Natural killer cell treated with Interleukin-12 subunit alpha and Interleukin-12 subunit beta and Interleukin-15 and Interleukin-18, amount 100 ng/mL, for 72 hours (primary cell): ENCODE data around the gene ZNF423. TPM values are rescaled to one million over a fixed set of nuclear protein-coding genes. Genes with fewer than 3 reads are reported as not detected.

Experiments used
- ATAC-seq, 2 donors: fragments of 150-1000 bp; cut with Tn5 transposase in 1 of 2; sonication (Bioruptor Pico), chemical (Tn5 transposase) in 1 of 2; 2 replicates each; pipeline ENCODE4 v1.10.0; 2021
- DNase-seq: peaks from one replicate; pipeline ENCODE4 v3.0.0; 2022; ENCODE audit warnings: low spot score
- H3K27ac Mint-ChIP-seq, 2 donors: 1 replicate in 1 of 2; 2 replicates in 1 of 2; pipeline ENCODE4 v1.8.0; 2022; ENCODE audit warnings: mixed read lengths in 2 of 2, mild to moderate bottlenecking in 1 of 2, moderate library complexity in 1 of 2
- H3K27me3 Mint-ChIP-seq, 2 donors: 1 replicate in 1 of 2; 2 replicates in 1 of 2; pipeline ENCODE4 v1.8.0; 2022; ENCODE audit warnings: mixed read lengths in 2 of 2
- H3K36me3 Mint-ChIP-seq: one replicate; pipeline ENCODE4 v1.8.0; 2022; ENCODE audit warnings: mixed read lengths
- H3K4me1 Mint-ChIP-seq, 2 donors: 1 replicate in 1 of 2; 2 replicates in 1 of 2; pipeline ENCODE4 v1.8.0; 2022; ENCODE audit warnings: low read depth in 2 of 2, mixed read lengths in 2 of 2, mild to moderate bottlenecking in 1 of 2
- H3K4me3 Mint-ChIP-seq: one replicate; pipeline ENCODE4 v1.8.0; 2022; ENCODE audit warnings: mixed read lengths
- H3K9me3 Mint-ChIP-seq: 2 replicates; pipeline ENCODE4 v1.8.0; 2022; ENCODE audit warnings: mixed read lengths
- total RNA-seq, 2 donors: library from RNA; stranded (reverse); gene quantifications; one replicate each; pipeline ENCODE4 v1.2.3, GENCODE V29; 2022

The ZNF423 gene
- total RNA-seq, 2 donors from 2014 or later: not detected

DNA sequence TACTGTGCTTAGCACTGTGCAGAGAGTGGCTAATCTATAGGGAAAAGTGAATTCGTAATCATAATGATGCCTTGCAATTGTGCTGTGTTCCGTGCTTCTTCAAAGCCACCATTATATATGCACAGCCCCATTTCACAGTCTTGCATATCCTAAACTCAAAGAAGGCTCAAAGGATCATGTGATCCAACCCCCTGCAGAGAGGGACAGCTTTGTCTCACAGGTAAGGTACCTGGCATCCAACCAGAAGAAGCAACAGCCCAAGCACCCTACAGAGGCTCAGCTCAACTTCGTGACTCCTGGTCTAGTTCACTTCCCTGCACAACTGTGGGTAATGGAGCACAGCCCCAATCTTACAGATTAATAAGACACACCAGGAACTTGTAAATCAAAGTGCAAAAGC lies 124.0 kb downstream of the ZNF423 start:
- ATAC-seq (no peak), DNase-seq (no peak)
- H3K4me3 Mint-ChIP-seq: no peak overlapping the region
- no peak overlapping the region for H3K27ac Mint-ChIP-seq
- no peaks in the 10 kb centered on the region for H3K4me1 Mint-ChIP-seq
- peaks cover 0 to 9% of the 10 kb centered on the region in 2 donors for H3K27me3 Mint-ChIP-seq
- H3K36me3 Mint-ChIP-seq: no peaks in the 10 kb centered on the region
- no peaks in the 10 kb centered on the region for H3K9me3 Mint-ChIP-seq

DNA sequence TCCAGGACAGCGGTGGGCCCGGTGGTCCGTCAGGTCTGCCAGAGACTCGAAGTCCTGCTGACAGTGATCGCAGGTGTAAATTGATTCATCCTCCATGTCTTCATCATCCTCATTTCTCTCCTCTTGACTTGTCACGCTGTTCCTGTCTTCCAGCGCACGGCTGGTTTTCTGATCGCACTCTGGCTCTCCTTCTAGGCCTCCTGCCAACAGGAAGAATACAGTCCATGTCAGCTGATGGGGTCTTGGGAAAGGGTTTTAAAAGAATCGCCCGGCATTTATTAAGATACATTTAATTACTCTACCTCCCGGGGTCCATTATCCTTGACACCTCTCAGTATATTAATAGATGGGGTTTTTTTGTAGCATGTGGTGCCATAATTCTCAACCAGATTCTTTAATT lies 125.1 kb downstream of the ZNF423 start:
- no peak for DNase-seq
- Mint-ChIP-seq H3K4me1 (no peaks in the 10 kb centered on the region), H3K36me3 (no peaks in the 10 kb centered on the region), H3K27ac (no peak overlapping the region), H3K27me3 (peaks cover 0 to 9% of the 10 kb centered on the region in 2 donors), H3K4me3 (no peak overlapping the region), H3K9me3 (no peaks in the 10 kb centered on the region)
- ATAC-seq: no peak

GRCh38 chr16:49727611-49728010 lies 128.3 kb downstream of the ZNF423 start:
- DNase-seq (no peak), ATAC-seq (peak; percentile 11 to 21)
- Mint-ChIP-seq H3K4me1 (no peaks in the 10 kb centered on the region), H3K36me3 (no peaks in the 10 kb centered on the region), H3K27me3 (peaks cover 2 to 6% of the 10 kb centered on the region in 2 donors), H3K27ac (no peak overlapping the region), H3K4me3 (no peak overlapping the region), H3K9me3 (no peaks in the 10 kb centered on the region)

- Mint-ChIP-seq H3K4me3 (no peak overlapping the region), H3K27me3 (peaks cover 0 to 2% of the 10 kb centered on the region in 2 donors), H3K27ac (no peak overlapping the region), H3K4me1 (no peaks in the 10 kb centered on the region), H3K9me3 (no peaks in the 10 kb centered on the region), H3K36me3 (no peaks in the 10 kb centered on the region)
- ATAC-seq: no peak
- DNase-seq: no peak
Measured at GRCh38 chr16:49726155-49726554, 129.8 kb downstream of the ZNF423 start.

DNA sequence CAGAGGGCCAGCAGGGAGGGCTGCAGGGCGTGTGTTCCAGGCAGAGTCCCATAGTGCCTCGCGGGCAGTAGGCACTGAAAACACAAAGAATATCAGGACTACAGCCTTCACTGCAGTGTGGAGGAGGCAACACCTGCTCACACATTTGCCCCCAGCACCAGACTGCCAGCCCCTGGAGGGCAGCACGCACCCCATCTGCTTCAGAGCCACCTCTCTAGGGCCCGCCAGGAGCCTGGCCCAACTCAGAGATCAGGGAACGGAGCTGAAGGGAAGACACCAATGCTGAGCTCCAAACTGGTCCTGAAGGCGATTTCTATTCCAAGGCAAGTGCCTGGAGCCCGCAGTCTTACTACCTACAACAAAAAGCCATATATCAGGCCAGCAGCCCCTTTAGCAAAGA lies 130.3 kb downstream of the ZNF423 start:
- no peaks in the 10 kb centered on the region for H3K4me1 Mint-ChIP-seq
- ATAC-seq: no peak
- H3K27ac Mint-ChIP-seq: no peak overlapping the region
- peaks cover 0 to 2% of the 10 kb centered on the region in 2 donors for H3K27me3 Mint-ChIP-seq
- H3K36me3 Mint-ChIP-seq: no peaks in the 10 kb centered on the region
- no peak for DNase-seq
- H3K9me3 Mint-ChIP-seq: no peaks in the 10 kb centered on the region
- no peak overlapping the region for H3K4me3 Mint-ChIP-seq

DNA sequence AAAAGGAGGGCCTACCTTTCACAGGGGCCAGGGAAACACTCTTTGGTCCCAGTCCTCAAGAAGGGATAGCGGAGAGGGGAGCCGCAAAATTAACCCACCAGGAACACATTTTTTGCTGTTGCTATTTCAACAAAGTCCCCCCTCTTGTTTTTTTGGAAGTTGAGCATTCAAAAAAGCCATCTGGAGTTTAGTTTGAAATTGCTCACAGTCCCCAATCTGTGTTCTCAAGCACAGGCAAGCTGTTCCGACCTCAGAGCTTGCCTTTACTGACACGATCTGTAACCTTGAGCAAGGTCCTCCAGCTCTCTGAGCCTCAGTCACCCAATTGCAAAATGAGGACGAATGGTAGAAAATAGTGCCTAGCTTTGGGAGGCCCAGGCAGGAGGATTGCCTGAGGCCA lies 131.1 kb downstream of the ZNF423 start:
- Mint-ChIP-seq H3K27me3 (peaks cover 0 to 2% of the 10 kb centered on the region in 2 donors), H3K27ac (no peak overlapping the region), H3K4me1 (no peaks in the 10 kb centered on the region), H3K9me3 (no peaks in the 10 kb centered on the region), H3K4me3 (no peak overlapping the region), H3K36me3 (no peaks in the 10 kb centered on the region)
- ATAC-seq (no peak), DNase-seq (no peak)

DNA sequence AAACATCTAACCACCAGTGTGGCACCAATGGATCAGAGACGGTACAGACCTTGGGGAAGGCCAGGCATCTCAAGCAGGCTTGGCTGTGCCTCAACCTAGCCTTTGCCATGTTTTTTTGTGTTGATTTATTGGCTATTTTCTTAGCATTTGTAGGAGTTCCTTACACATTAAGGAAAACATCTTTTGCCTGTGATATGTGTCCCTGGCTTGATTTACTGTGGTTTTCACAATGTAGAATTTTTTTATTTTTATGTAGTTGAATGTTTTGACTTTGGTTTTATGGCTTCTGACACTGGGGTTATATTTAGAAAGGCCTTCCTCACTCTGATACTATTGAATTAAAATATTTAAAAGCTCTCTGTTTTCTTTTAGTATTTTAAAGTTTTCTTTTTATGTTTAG lies 132.6 kb downstream of the ZNF423 start:
- no peak overlapping the region for H3K27ac Mint-ChIP-seq
- H3K36me3 Mint-ChIP-seq: no peaks in the 10 kb centered on the region
- H3K4me1 Mint-ChIP-seq: no peaks in the 10 kb centered on the region
- no peaks in the 10 kb centered on the region for H3K9me3 Mint-ChIP-seq
- no peak overlapping the region for H3K4me3 Mint-ChIP-seq
- no peak for ATAC-seq
- DNase-seq: no peak
- H3K27me3 Mint-ChIP-seq: peaks cover 0 to 2% of the 10 kb centered on the region in 2 donors

GRCh38 chr16:49720225-49720624 lies 135.7 kb downstream of the ZNF423 start:
- no peak overlapping the region for H3K4me3 Mint-ChIP-seq
- H3K36me3 Mint-ChIP-seq: no peaks in the 10 kb centered on the region
- H3K4me1 Mint-ChIP-seq: no peaks in the 10 kb centered on the region

GRCh38 chr16:49717689-49718088 lies 138.2 kb downstream of the ZNF423 start:
- no peak for ATAC-seq
- DNase-seq: no peak
- Mint-ChIP-seq H3K4me3 (no peak overlapping the region), H3K9me3 (no peaks in the 10 kb centered on the region), H3K36me3 (no peaks in the 10 kb centered on the region), H3K27ac (no peak overlapping the region), H3K27me3 (no peaks in the 10 kb centered on the region), H3K4me1 (no peaks in the 10 kb centered on the region)

More at GRCh38 chr16:49720225-49720624, 135.7 kb downstream of the ZNF423 start:
- Mint-ChIP-seq H3K27me3 (peaks cover 0 to under 1% of the 10 kb centered on the region in 2 donors), H3K27ac (no peak overlapping the region), H3K9me3 (no peaks in the 10 kb centered on the region)
- DNase-seq: no peak
- peak in 1 of 2 donors; percentile 5 for ATAC-seq

GRCh38 chr16:49716339-49716934 lies 139.5 kb downstream of the ZNF423 start:
- Mint-ChIP-seq H3K27me3 (no peaks in the 10 kb centered on the region), H3K4me3 (no peak overlapping the region), H3K4me1 (no peaks in the 10 kb centered on the region), H3K27ac (no peak overlapping the region), H3K9me3 (no peaks in the 10 kb centered on the region), H3K36me3 (no peaks in the 10 kb centered on the region)
- no peak for ATAC-seq
- no peak for DNase-seq

DNA sequence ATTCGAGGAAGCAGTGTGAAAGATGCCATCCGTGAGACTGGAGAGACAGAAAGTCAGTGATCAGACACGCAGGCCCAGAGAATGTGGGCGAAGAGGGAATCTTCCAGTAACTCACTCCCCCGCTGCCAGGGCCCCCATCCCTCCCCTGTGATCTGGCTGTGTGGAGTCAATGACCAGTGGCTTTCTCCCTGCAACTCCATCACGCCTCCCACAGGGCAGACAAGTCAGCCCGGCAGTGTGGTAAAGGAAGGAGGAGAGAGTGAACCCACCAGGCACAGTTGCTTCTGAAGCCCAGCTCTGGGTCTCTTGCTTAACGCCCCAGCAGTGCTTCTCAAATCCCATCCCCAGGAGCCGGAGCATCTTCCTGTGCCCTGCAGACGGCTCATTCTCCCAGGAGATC lies 142.1 kb downstream of the ZNF423 start:
- Mint-ChIP-seq H3K27ac (no peak overlapping the region), H3K4me3 (no peak overlapping the region), H3K9me3 (no peaks in the 10 kb centered on the region), H3K27me3 (no peaks in the 10 kb centered on the region), H3K4me1 (no peaks in the 10 kb centered on the region), H3K36me3 (no peaks in the 10 kb centered on the region)
- DNase-seq: no peak
- ATAC-seq: no peak

DNA sequence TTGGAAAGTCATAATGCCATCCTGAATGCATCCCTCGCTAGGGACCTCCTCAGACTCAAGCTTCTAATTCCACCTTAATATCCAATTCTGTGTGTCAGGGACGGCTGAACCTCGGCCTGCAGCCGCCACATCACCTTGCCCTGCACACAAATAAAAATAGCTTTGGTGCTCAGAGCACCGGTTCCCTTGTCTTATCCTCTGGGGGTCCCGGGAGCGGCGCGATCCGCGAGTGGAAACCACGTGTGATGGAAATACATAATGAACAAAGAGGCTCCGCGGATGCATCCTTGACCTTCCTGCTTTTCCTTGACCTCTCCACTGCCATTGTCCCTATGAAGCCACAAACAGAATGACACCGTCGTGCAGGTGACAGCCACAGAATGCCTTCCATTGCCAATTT lies 143.4 kb downstream of the ZNF423 start:
- no peaks in the 10 kb centered on the region for H3K9me3 Mint-ChIP-seq

DNA sequence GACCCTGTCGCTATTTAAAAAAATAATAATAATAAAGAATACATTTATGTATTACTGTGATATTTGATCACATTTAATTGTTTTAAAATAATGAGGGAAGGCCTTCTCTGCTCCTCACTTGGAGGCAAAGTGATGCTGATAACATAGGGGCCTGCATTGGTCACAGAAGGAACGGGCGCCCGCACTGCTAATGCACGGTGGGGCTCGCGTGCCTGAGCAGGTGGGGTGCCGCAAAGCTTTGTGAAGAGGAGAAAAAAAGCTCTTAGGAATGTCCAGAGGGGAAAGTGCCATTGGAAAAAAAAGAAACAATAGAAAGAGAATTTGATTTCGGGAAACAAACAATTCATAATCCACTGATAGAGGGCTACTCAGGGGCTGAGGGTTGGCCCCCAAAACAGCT lies 143.8 kb downstream of the ZNF423 start:
- H3K27ac Mint-ChIP-seq: no peak overlapping the region
- no peaks in the 10 kb centered on the region for H3K27me3 Mint-ChIP-seq
- H3K4me3 Mint-ChIP-seq: no peak overlapping the region
- no peak for DNase-seq
- no peaks in the 10 kb centered on the region for H3K4me1 Mint-ChIP-seq
- H3K36me3 Mint-ChIP-seq: no peaks in the 10 kb centered on the region
- no peak for ATAC-seq
- no peaks in the 10 kb centered on the region for H3K9me3 Mint-ChIP-seq

More for the DNA sequence above, 143.4 kb downstream of the ZNF423 start:
- no peak overlapping the region for H3K27ac Mint-ChIP-seq
- no peaks in the 10 kb centered on the region for H3K4me1 Mint-ChIP-seq
- ATAC-seq: no peak
- DNase-seq: no peak
- H3K27me3 Mint-ChIP-seq: no peaks in the 10 kb centered on the region
- no peaks in the 10 kb centered on the region for H3K36me3 Mint-ChIP-seq
- no peak overlapping the region for H3K4me3 Mint-ChIP-seq

- H3K27me3 Mint-ChIP-seq: no peaks in the 10 kb centered on the region
- no peak for ATAC-seq
- no peaks in the 10 kb centered on the region for H3K36me3 Mint-ChIP-seq
Measured at GRCh38 chr16:49709057-49709456, 146.9 kb downstream of the ZNF423 start.

GRCh38 chr16:49708491-49708890 lies 147.4 kb downstream of the ZNF423 start:
- Mint-ChIP-seq H3K4me3 (no peak overlapping the region), H3K36me3 (no peaks in the 10 kb centered on the region), H3K27ac (no peak overlapping the region), H3K27me3 (no peaks in the 10 kb centered on the region), H3K9me3 (no peaks in the 10 kb centered on the region), H3K4me1 (no peaks in the 10 kb centered on the region)
- ATAC-seq: no peak
- DNase-seq: no peak

More at GRCh38 chr16:49709057-49709456, 146.9 kb downstream of the ZNF423 start:
- Mint-ChIP-seq H3K4me1 (no peaks in the 10 kb centered on the region), H3K4me3 (no peak overlapping the region), H3K27ac (no peak overlapping the region), H3K9me3 (no peaks in the 10 kb centered on the region)
- DNase-seq: no peak
